ENCODE data around the gene DRC1.
A peak's percentile ranks its signal among the peaks of the same experiment; 100 is the strongest.

DRC1 gene

DNA sequence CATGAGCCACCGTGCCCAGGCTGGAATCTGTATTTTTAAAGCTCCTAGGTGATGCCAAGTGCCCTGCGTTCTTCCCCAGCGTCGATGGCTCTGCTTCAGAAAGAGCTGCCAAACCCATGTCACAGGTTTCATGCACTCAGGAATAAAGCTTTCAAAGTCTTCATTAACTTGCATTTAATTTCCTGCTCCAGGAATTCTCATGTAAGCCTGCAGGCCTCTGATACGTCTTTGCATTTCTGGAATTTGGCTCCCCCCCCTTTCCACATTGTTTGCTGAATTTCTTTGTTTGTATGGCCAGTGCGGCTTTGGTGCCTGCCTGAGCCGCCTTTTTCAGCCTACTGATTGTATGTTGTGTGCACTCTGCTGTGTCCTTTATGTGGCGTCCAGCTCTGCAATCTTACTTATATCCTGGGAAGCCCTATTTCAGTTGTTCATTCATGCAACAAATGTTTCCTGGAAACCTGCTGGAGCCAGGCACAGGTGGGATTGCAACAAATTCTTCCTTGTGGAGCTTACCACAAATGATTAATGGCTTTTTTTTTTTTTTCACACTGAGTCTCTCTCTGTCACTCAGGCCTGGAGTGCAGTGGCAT is 94.1 kb downstream of the DRC1 start:
- TF ChIP-seq, protein P1, sequence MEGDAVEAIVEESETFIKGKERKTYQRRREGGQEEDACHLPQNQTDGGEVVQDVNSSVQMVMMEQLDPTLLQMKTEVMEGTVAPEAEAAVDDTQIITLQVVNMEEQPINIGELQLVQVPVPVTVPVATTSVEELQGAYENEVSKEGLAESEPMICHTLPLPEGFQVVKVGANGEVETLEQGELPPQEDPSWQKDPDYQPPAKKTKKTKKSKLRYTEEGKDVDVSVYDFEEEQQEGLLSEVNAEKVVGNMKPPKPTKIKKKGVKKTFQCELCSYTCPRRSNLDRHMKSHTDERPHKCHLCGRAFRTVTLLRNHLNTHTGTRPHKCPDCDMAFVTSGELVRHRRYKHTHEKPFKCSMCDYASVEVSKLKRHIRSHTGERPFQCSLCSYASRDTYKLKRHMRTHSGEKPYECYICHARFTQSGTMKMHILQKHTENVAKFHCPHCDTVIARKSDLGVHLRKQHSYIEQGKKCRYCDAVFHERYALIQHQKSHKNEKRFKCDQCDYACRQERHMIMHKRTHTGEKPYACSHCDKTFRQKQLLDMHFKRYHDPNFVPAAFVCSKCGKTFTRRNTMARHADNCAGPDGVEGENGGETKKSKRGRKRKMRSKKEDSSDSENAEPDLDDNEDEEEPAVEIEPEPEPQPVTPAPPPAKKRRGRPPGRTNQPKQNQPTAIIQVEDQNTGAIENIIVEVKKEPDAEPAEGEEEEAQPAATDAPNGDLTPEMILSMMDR (IDR thresholded peaks at IDR 0.05; ENCODE audit: low read depth, low read length), result no peak
- DNase-seq (ENCODE audit: low read depth in 2 of 2), result no peak
- H3K4me3 ChIP-seq (replicated peaks in 1 of 2; ENCODE audit: low read depth in 2 of 2, low read length in 2 of 2), result no peak overlapping the region

DNA sequence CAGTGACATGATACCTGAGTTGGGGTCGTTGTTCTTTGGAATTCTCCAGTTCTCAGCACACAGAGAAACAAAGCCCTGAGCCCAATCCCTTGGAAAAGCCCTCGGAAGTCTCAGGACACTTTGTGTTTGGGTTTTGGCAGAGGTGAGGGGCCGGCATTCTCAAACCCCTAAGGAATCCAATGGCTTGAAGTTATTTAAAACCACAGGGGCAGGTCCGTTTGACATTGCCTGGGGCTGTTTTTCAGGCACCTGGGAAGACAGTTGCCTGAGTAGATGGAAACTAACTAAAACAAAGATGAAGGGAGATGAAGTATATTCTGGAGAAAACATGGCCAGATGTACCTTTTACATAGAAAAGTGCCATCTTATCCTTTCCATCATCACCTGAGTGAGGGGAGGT is 98.7 kb downstream of the DRC1 start:
- no peak for DNase-seq (ENCODE audit: low read depth in 2 of 2)
- TF ChIP-seq, protein P1 (IDR thresholded peaks at IDR 0.05; ENCODE audit: low read depth, low read length), result no peak
- no peak overlapping the region for H3K4me3 ChIP-seq (replicated peaks in 1 of 2; ENCODE audit: low read depth in 2 of 2, low read length in 2 of 2)

GRCh38 chr2:26503231-26503880 is 101.6 kb downstream of the DRC1 start:
- peak overlapping the region; percentile 5 to 34 for H3K4me3 ChIP-seq (replicated peaks in 1 of 2; ENCODE audit: low read depth in 2 of 2, low read length in 2 of 2)
- DNase-seq (ENCODE audit: low read depth in 2 of 2), result peak; percentile 45 to 60
- TF ChIP-seq, protein P1 (IDR thresholded peaks at IDR 0.05; ENCODE audit: low read depth, low read length), result peak; percentile 86

DNA sequence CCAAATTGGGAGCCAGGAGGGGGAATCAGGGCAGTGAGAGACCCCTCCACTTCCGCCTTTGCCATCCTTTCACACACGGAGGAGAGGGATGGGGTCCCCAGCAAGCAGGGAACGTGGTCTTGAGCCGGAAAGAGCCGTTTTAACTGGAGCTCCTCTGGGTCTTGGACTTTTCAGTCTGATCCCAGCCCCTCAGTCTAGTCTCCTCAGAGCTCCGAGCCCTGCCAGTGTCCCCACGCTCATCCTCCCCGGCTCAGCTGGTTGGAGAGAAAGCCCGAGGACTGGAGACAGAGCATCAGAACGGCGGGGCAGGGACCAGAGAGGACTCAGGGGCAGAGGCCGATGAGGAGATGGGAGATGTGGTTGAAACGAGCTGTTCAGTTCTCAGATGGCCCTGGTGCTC is 102.3 kb downstream of the DRC1 start:
- TF ChIP-seq, protein P1 (IDR thresholded peaks at IDR 0.05; ENCODE audit: low read depth, low read length), result no peak
- H3K4me3 ChIP-seq (replicated peaks in 1 of 2; ENCODE audit: low read depth in 2 of 2, low read length in 2 of 2), result no peak overlapping the region

DNA sequence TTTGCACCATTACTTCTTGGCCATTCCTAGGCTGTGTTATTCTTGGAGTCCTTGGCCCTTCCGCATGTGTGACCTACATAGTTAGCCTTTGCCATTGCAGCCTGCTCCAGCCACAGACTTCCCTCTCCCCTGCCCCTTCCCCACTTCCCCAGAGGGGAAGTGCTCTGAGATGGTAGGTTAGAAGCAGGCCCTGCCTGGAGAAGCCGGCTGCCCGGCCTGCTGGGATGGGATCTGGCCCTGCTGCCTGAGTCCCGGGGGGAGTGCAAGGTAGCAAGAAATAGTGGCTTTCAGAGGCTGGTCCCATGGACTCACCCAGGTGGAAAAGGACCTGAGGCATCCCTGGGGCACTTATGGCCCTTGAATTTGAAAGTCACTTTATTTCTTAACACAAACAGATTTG is 104.6 kb downstream of the DRC1 start:
- H3K4me3 ChIP-seq (replicated peaks in 1 of 2; ENCODE audit: low read depth in 2 of 2, low read length in 2 of 2), result no peak overlapping the region
- TF ChIP-seq, protein P1 (IDR thresholded peaks at IDR 0.05; ENCODE audit: low read depth, low read length), result no peak
- no peak for DNase-seq (ENCODE audit: low read depth in 2 of 2)

More for the DNA sequence above, 102.3 kb downstream of the DRC1 start:
- DNase-seq (ENCODE audit: low read depth in 2 of 2), result no peak
